Measurements from ENCODE around the gene KAT7. TPM values are rescaled to one million over a fixed set of nuclear protein-coding genes. Genes with fewer than 3 reads are reported as not detected.

The KAT7 gene
- total RNA-seq, 1 experiment from 2014 or later = 79.5 TPM

- no peak overlapping the region for H3K27ac ChIP-seq (ENCODE audit: low read depth, low read length)
- ChIA-PET RAD21 (ENCODE audit: low non-redundant PET in 1 of 2, low total read pairs in 2 of 2, uncharacterized antibody in 2 of 2, unreplicated experiment in 2 of 2) (interaction anchor here (0.7 to 1.7 kb wide), 2 partner anchors 118 to 125 kb away, joined by 3 to 5 read pairs; no protein-coding TSS in a partner anchor), POLR2A (interaction anchor here (0.6 kb wide), 1 partner anchor 99 kb away, joined by 4 read pairs; no protein-coding TSS in a partner anchor), CTCF (interaction anchor here (1.3 to 9.7 kb wide), 2 partner anchors 73 to 117 kb away, joined by 3 to 123 read pairs; partner anchors contain the start of gene DLX3)
- no peaks in the 10 kb centered on the region for H3K9me2 ChIP-seq (ENCODE audit: insufficient read depth)
- H3K9ac ChIP-seq (ENCODE audit: low read length) = no peak overlapping the region
- H2AFZ ChIP-seq (ENCODE audit: low read depth, low read length, poor library complexity, severe bottlenecking) = no peak overlapping the region
- H3K27me3 ChIP-seq (ENCODE audit: insufficient read depth, low read length) = no peaks in the 10 kb centered on the region
- intact Hi-C loops (cut with micrococcal nuclease) = no loop called here
- no peaks in the 10 kb centered on the region for H3K79me2 ChIP-seq (ENCODE audit: insufficient read depth, low read length)
- peaks cover 5 to 13% of the 10 kb centered on the region in 2 experiments; a peak in 3 of 4 replicates for H3K4me1 ChIP-seq (ENCODE audit: control insufficient read depth in 1 of 2, insufficient read depth in 2 of 2, low read length in 2 of 2)
- no peak for TF ChIP-seq ZFX (IDR thresholded peaks at IDR 0.05)
- H4K20me1 ChIP-seq (ENCODE audit: insufficient read depth) = no peaks in the 10 kb centered on the region
- BruUV-seq (replicated peaks) = no TSS peak
- no peaks in the 10 kb centered on the region for H3K9me3 ChIP-seq (ENCODE audit: control insufficient read depth in 1 of 2, insufficient read depth in 1 of 2, low read depth in 1 of 2, low read length in 2 of 2)
- ATAC-seq (no peak), DNase-seq (ENCODE audit: low read depth, low spot score) (no peak)
- no peak overlapping the region for H3K4me3 ChIP-seq (replicated peaks in 1 of 2; ENCODE audit: low read depth in 1 of 2, low read length in 2 of 2)
- H3K36me3 ChIP-seq (ENCODE audit: control insufficient read depth in 1 of 2, insufficient read depth in 2 of 2, low read length in 2 of 2) = no peaks in the 10 kb centered on the region
- H3K4me2 ChIP-seq (ENCODE audit: low read length) = no peak overlapping the region
Measured at GRCh38 chr17:49878931-49879904, 90.7 kb downstream of the KAT7 start.

DNA sequence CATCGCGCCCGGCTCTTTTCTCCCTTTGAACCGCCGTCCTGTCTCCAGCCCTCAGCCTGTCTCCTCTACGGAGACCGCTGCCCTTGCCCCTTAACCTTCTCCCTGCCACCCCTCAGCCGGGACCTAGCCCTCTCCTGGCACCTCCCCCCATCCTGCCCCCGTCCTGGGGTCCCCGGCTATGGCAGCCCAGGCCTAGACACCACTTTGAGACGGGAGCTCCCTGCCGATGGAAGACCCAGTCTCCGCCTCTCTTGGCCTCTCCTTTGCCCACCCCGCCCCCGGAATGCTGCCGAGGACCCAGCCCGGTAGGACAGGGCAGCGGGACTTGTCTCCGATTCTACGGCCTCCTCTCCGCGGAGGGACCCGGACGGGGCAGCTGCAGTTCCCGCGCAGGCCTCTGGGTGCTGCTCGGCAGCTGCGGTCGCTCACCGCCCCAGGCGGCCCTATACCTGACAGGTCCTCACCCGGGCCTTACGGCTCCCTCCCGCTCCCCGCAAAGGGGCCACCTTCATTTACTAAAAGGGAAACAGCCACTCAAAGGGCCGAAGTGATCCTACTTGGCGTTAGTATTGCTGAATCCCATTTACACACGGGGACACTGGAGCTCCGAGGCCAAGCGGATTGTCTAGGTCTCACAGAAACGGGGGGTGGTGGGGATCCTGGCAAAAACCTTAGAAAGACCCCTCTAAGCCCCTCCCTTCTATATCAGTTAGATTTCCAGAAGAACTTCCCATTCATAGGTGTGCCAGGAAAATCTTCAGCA lies 92.0 kb downstream of the KAT7 start:
- H3K27me3 ChIP-seq (ENCODE audit: insufficient read depth, low read length) = no peaks in the 10 kb centered on the region
- H2AFZ ChIP-seq (ENCODE audit: low read depth, low read length, poor library complexity, severe bottlenecking) = peak overlapping the region; percentile 39
- ChIA-PET RAD21 (ENCODE audit: low non-redundant PET in 1 of 2, low total read pairs in 2 of 2, uncharacterized antibody in 2 of 2, unreplicated experiment in 2 of 2) (interaction anchor here (0.9 to 1.2 kb wide), 4 partner anchors 73 to 118 kb away, joined by 3 to 11 read pairs (median 6); no protein-coding TSS in a partner anchor), POLR2A (no interaction called here), CTCF (interaction anchor here (0.6 to 9.7 kb wide), 6 partner anchors 13 to 121 kb away, joined by 3 to 123 read pairs (median 3); partner anchors contain the start of gene DLX3)
- H3K27ac ChIP-seq (ENCODE audit: low read depth, low read length) = no peak overlapping the region; the same call in 1 of the 2 replicates
- no peaks in the 10 kb centered on the region for H3K36me3 ChIP-seq (ENCODE audit: control insufficient read depth in 1 of 2, insufficient read depth in 2 of 2, low read length in 2 of 2)
- H3K4me2 ChIP-seq (ENCODE audit: low read length) = peak overlapping the region; percentile 87
- intact Hi-C loops (cut with micrococcal nuclease) = loop anchor here (1.0 kb wide), 1 partner anchor 118 kb away; no protein-coding TSS in a partner anchor
- ATAC-seq = peak; percentile 98
- peak; percentile 70 for DNase-seq (ENCODE audit: low read depth, low spot score)
- H3K79me2 ChIP-seq (ENCODE audit: insufficient read depth, low read length) = no peaks in the 10 kb centered on the region
- peak overlapping the region; percentile 39 to 52 for H3K4me3 ChIP-seq (replicated peaks in 1 of 2; ENCODE audit: low read depth in 1 of 2, low read length in 2 of 2)
- no peaks in the 10 kb centered on the region for H3K9me3 ChIP-seq (ENCODE audit: control insufficient read depth in 1 of 2, insufficient read depth in 1 of 2, low read depth in 1 of 2, low read length in 2 of 2)
- H3K9me2 ChIP-seq (ENCODE audit: insufficient read depth) = no peaks in the 10 kb centered on the region
- no TSS peak for BruUV-seq (replicated peaks)
- peaks cover 5 to 13% of the 10 kb centered on the region in 2 experiments; a peak in 3 of 4 replicates for H3K4me1 ChIP-seq (ENCODE audit: control insufficient read depth in 1 of 2, insufficient read depth in 2 of 2, low read length in 2 of 2)
- H4K20me1 ChIP-seq (ENCODE audit: insufficient read depth) = no peaks in the 10 kb centered on the region
- peak overlapping the region; percentile 36; the same call in 1 of the 2 replicates for H3K9ac ChIP-seq (ENCODE audit: low read length)
- TF ChIP-seq ZNF274 (IDR thresholded peaks at IDR 0.05; ENCODE audit: low read depth, low read length) (no peak), POLR2A (IDR thresholded peaks at IDR 0.05; ENCODE audit: borderline replicate concordance, extremely low read depth, insufficient read depth, insufficient read length) (no peak), SIN3A (IDR thresholded peaks at IDR 0.05; ENCODE audit: low read depth) (no peak), CBX3 (IDR thresholded peaks at IDR 0.05; ENCODE audit: low read depth) (no peak), ZBTB33 (IDR thresholded peaks at IDR 0.05; ENCODE audit: extremely low read depth, insufficient replicate concordance, low read length) (no peak), CEBPB (IDR thresholded peaks at IDR 0.05; ENCODE audit: low read depth) (no peak), SRF (IDR thresholded peaks at IDR 0.05; ENCODE audit: low read depth) (no peak), YY1 (IDR thresholded peaks at IDR 0.05; ENCODE audit: extremely low read depth, insufficient replicate concordance, low read depth, low read length) (no peak), EZH2 (IDR thresholded peaks at IDR 0.05) (no peak)
- TF ChIP-seq, protein P1, sequence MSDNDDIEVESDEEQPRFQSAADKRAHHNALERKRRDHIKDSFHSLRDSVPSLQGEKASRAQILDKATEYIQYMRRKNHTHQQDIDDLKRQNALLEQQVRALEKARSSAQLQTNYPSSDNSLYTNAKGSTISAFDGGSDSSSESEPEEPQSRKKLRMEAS (IDR thresholded peaks at IDR 0.05) = no peak
- TF ChIP-seq, protein P2, sequence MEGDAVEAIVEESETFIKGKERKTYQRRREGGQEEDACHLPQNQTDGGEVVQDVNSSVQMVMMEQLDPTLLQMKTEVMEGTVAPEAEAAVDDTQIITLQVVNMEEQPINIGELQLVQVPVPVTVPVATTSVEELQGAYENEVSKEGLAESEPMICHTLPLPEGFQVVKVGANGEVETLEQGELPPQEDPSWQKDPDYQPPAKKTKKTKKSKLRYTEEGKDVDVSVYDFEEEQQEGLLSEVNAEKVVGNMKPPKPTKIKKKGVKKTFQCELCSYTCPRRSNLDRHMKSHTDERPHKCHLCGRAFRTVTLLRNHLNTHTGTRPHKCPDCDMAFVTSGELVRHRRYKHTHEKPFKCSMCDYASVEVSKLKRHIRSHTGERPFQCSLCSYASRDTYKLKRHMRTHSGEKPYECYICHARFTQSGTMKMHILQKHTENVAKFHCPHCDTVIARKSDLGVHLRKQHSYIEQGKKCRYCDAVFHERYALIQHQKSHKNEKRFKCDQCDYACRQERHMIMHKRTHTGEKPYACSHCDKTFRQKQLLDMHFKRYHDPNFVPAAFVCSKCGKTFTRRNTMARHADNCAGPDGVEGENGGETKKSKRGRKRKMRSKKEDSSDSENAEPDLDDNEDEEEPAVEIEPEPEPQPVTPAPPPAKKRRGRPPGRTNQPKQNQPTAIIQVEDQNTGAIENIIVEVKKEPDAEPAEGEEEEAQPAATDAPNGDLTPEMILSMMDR (IDR thresholded peaks at IDR 0.05 in 2 of 3, conservative IDR thresholded peaks at IDR 0.05 in 1 of 3; ENCODE audit: borderline replicate concordance in 1 of 3, insufficient read depth in 1 of 3, low read depth in 2 of 3, low read length in 2 of 3) = peak; percentile 92 to 99 (median 99)

Data from HCT116 (cell line).